Activated CD4-positive, CD25-positive, alpha-beta regulatory T cell treated with anti-CD3 and anti-CD28 coated beads, Interleukin-2, amount 50 U/mL, for 24 hours (primary cell): ENCODE measurements around the gene PSD2.

ENCODE experiments used
- ATAC-seq, 2 donors: fragments of 150-1000 bp; cut with Tn5 transposase; one replicate each; pipeline ENCODE4 v1.10.0; 2021; ENCODE audit warnings: mild to moderate bottlenecking in 1 of 2, moderate library complexity in 1 of 2

PSD2 gene

GRCh38 chr5:139763930-139764791 is 31.4 kb upstream of the PSD2 start:
- no peak for ATAC-seq

- no peak for ATAC-seq
Observed at GRCh38 chr5:139764886-139765408, 30.7 kb upstream of the PSD2 start.

- peak; percentile 85 to 88 for ATAC-seq
Observed at GRCh38 chr5:139765409-139766217, 30.0 kb upstream of the PSD2 start.

- no peak for ATAC-seq
Observed at GRCh38 chr5:139767960-139768359, 27.6 kb upstream of the PSD2 start.

GRCh38 chr5:139768807-139769465 is 26.7 kb upstream of the PSD2 start:
- ATAC-seq, result no peak

- ATAC-seq, result no peak
Observed at GRCh38 chr5:139769477-139769876, 26.1 kb upstream of the PSD2 start.

GRCh38 chr5:139770722-139771121 is 24.9 kb upstream of the PSD2 start:
- ATAC-seq, result no peak

GRCh38 chr5:139772089-139772791 is 23.4 kb upstream of the PSD2 start:
- ATAC-seq, result no peak

- ATAC-seq, result no peak
Observed at GRCh38 chr5:139772927-139773690, 22.5 kb upstream of the PSD2 start.

GRCh38 chr5:139774980-139775661 is 20.5 kb upstream of the PSD2 start:
- ATAC-seq, result peak; percentile 83 to 89

- ATAC-seq, result no peak
Observed at GRCh38 chr5:139775872-139776271, 19.7 kb upstream of the PSD2 start.

- no peak for ATAC-seq
Observed at GRCh38 chr5:139776861-139777260, 18.7 kb upstream of the PSD2 start.

- no peak for ATAC-seq
Observed at GRCh38 chr5:139783436-139783965, 12.1 kb upstream of the PSD2 start.

GRCh38 chr5:139784488-139784887 is 11.1 kb upstream of the PSD2 start:
- no peak for ATAC-seq

- ATAC-seq, result no peak
Observed at GRCh38 chr5:139787257-139787567, 8.4 kb upstream of the PSD2 start.

- ATAC-seq, result peak; percentile 80 to 87
Observed at GRCh38 chr5:139787568-139788293, 7.9 kb upstream of the PSD2 start.

GRCh38 chr5:139788294-139788910 is 7.2 kb upstream of the PSD2 start:
- ATAC-seq, result no peak

- no peak for ATAC-seq
Observed at GRCh38 chr5:139789116-139789844, 6.3 kb upstream of the PSD2 start.

GRCh38 chr5:139789845-139790189 is 5.8 kb upstream of the PSD2 start:
- no peak for ATAC-seq
